Activated naive CD8-positive, alpha-beta T cell treated with anti-CD3 and anti-CD28 coated beads, Interleukin-2, amount 10 ng/mL, durations not matched to agents 7 days and 5 days (primary cell): Measurements from ENCODE around the gene BLTP3B. TPM values are rescaled to one million over a fixed set of nuclear protein-coding genes. Genes with fewer than 3 reads are reported as not detected.

ENCODE experiments used
- ATAC-seq: fragments of 150-1000 bp; cut with Tn5 transposase; one replicate; pipeline ENCODE4 v1.10.0; 2021; ENCODE audit warnings: low read depth, moderate library complexity
- POLR2A ChIA-PET: fragments of 350-600 bp; sonication (Branson Sonifier 250); formaldehyde crosslinking; loops from one replicate; lab custom pipeline; 2021; ENCODE audit warnings: antibody characterized with exemption; lab: Charles Lee
- DNase-seq: peaks from one replicate; pipeline ENCODE4 v3.0.0; 2021
- H3K27ac Mint-ChIP-seq: one replicate; pipeline ENCODE4 v1.8.0; 2022; ENCODE audit warnings: mild to moderate bottlenecking, mixed read lengths
- H3K27me3 Mint-ChIP-seq: one replicate; pipeline ENCODE4 v1.8.0; 2022; ENCODE audit warnings: mild to moderate bottlenecking, moderate library complexity, mixed read lengths
- H3K36me3 Mint-ChIP-seq: one replicate; pipeline ENCODE4 v1.8.0; 2021; ENCODE audit warnings: mild to moderate bottlenecking, mixed read lengths
- H3K4me1 Mint-ChIP-seq: one replicate; pipeline ENCODE4 v1.8.0; 2021; ENCODE audit warnings: mixed read lengths
- H3K4me3 Mint-ChIP-seq: one replicate; pipeline ENCODE4 v1.8.0; 2022; ENCODE audit warnings: mild to moderate bottlenecking, moderate library complexity, mixed read lengths
- H3K9me3 Mint-ChIP-seq: one replicate; pipeline ENCODE4 v1.8.0; 2021; ENCODE audit warnings: mixed read lengths
- total RNA-seq, 2 experiments: library from RNA; stranded (reverse); gene quantifications; one replicate each; pipeline ENCODE4 v1.2.3, GENCODE V29; 2021

The BLTP3B gene
- total RNA-seq, 2 experiments from 2014 or later = 23.2 to 24.7 TPM

DNA sequence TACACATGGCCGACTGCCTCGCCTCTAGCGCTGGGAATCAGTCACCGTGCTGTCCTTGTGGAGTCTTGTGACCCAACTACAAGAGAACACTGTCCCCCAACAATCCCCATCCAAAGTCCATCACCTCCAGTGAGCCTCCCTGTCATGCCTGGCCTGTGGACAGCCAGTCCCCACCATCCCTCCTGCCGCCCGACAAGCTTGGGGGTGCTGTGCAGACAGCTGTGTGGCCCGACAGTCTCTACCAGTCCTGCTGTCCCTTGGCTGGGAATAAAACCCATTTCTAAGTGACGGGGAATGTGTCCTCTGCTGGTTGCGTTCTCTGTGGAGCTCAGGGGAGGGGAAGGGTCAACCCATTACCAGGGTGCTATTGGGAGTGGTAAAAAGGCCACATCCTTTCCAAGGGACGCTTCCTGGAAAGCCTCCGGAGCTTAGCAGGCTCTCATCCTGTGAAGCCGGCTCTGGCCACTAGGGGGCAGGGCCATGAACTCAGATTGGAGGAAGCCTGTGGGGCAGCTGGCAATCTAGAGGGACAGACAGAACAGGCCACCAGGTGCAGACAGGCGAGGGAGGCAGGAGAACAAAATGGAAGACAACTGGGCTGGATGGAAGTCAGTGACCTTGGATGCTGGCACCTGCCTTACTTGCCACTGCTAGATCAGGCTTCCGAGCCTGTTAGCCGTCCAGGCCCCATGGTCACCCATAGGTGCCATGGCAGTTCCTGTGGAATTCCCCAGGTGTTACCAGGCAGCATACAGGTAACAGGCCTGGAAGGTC lies 12.0 kb upstream of the BLTP3B start:
- H3K9me3 Mint-ChIP-seq = no peaks in the 10 kb centered on the region
- H3K4me1 Mint-ChIP-seq = peaks cover 3% of the 10 kb centered on the region
- H3K36me3 Mint-ChIP-seq = no peaks in the 10 kb centered on the region
- peak overlapping the region; percentile 4 for H3K27ac Mint-ChIP-seq
- POLR2A ChIA-PET = no interaction called here
- DNase-seq = peak; percentile 81
- ATAC-seq = peak; percentile 73
- H3K27me3 Mint-ChIP-seq = no peaks in the 10 kb centered on the region
- H3K4me3 Mint-ChIP-seq = no peak overlapping the region

DNA sequence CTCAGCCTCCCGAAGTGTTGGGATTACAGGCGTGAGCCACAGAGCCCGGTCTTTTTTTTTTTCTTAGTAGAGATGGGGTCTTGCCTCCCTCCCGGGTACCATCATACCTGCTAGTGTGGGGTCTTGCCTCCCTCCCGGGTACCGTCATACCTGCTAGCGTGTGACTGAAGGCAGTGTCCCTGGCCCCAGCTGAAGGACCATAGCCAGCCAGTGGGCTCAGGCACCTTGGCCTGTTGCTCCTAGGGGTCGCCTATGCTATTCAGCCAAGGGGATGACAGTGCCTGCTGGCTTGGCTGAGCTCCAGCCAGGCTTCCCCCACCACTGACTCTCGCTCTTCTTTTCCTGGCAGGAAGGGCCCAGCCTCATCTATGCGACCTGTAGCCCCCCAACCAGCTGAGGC lies 10.5 kb upstream of the BLTP3B start:
- Mint-ChIP-seq H3K4me3 (no peak overlapping the region), H3K4me1 (peaks cover 3% of the 10 kb centered on the region), H3K9me3 (no peaks in the 10 kb centered on the region), H3K36me3 (no peaks in the 10 kb centered on the region), H3K27ac (no peak overlapping the region), H3K27me3 (no peaks in the 10 kb centered on the region)
- ATAC-seq (no peak), DNase-seq (no peak)
- POLR2A ChIA-PET = no interaction called here

DNA sequence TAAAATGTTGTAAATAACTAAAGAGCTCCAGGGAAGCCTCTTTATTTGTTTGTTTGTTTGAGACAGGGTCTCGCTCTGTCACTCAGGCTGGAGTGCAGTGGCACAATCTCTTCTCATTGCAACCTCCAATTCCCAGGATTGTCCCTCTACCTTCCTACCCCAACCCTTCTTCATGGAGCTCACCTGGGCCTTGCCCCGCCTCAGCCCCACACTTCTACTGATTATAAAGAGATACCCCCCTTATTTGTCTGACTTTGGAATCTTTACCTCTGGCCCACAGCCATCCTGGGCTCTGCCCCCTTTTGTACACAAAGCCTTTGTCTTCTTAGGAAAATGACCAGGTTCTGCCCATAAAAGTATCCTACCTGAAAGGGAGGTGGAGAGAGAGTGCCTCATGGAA lies 9.1 kb upstream of the BLTP3B start:
- Mint-ChIP-seq H3K27me3 (no peaks in the 10 kb centered on the region), H3K27ac (no peak overlapping the region), H3K36me3 (no peaks in the 10 kb centered on the region), H3K9me3 (no peaks in the 10 kb centered on the region), H3K4me3 (no peak overlapping the region), H3K4me1 (peaks cover 3% of the 10 kb centered on the region)
- POLR2A ChIA-PET = no interaction called here
- ATAC-seq (no peak), DNase-seq (no peak)

DNA sequence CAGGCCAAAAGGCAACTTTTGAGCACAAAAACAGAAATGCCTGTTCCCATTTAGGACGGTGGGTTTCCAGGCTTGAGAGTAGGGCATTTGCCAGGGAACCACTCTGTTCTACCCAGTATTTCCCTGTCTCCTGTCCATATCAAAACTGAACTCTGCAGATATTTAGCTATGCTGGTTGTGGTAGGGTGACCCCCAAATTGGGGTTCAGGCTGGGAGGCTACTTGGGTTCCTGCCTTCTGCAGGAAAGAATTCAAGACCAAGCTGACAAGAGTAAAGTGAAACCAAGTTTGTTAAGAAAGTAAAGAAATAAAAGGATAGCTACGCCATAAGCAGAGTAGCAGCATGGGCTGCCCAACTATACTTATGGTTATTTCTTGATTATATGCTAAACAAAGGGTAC lies 3.6 kb upstream of the BLTP3B start:
- DNase-seq = no peak
- H3K27ac Mint-ChIP-seq = no peak overlapping the region

DNA sequence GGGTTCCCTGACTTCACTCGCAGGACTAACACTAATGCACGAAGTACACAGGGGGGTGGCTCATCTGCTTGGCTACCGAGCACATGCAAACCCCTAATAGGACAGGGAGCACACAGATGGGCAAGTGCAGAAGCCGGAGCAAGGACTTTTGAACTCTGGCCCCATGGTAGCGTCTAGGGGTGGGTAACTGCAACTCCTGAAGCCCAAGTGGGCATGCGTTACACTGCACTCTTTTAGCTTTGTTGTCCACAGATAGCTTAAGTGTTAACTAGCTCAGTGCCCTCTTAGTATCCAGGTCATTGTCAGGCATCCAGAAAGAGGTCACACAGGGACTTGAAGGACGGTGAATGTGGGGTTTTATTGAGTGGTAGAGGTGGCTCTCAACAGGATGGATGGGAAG lies 3.0 kb upstream of the BLTP3B start:
- Mint-ChIP-seq H3K27me3 (no peaks in the 10 kb centered on the region), H3K9me3 (no peaks in the 10 kb centered on the region), H3K36me3 (no peaks in the 10 kb centered on the region), H3K27ac (no peak overlapping the region), H3K4me1 (peaks cover 12% of the 10 kb centered on the region), H3K4me3 (no peak overlapping the region)
- DNase-seq (no peak), ATAC-seq (no peak)
- POLR2A ChIA-PET = no interaction called here

More for the DNA sequence above, 3.6 kb upstream of the BLTP3B start:
- POLR2A ChIA-PET = no interaction called here
- Mint-ChIP-seq H3K27me3 (no peaks in the 10 kb centered on the region), H3K4me1 (peaks cover 10% of the 10 kb centered on the region), H3K36me3 (no peaks in the 10 kb centered on the region), H3K9me3 (no peaks in the 10 kb centered on the region), H3K4me3 (no peak overlapping the region)
- no peak for ATAC-seq

DNA sequence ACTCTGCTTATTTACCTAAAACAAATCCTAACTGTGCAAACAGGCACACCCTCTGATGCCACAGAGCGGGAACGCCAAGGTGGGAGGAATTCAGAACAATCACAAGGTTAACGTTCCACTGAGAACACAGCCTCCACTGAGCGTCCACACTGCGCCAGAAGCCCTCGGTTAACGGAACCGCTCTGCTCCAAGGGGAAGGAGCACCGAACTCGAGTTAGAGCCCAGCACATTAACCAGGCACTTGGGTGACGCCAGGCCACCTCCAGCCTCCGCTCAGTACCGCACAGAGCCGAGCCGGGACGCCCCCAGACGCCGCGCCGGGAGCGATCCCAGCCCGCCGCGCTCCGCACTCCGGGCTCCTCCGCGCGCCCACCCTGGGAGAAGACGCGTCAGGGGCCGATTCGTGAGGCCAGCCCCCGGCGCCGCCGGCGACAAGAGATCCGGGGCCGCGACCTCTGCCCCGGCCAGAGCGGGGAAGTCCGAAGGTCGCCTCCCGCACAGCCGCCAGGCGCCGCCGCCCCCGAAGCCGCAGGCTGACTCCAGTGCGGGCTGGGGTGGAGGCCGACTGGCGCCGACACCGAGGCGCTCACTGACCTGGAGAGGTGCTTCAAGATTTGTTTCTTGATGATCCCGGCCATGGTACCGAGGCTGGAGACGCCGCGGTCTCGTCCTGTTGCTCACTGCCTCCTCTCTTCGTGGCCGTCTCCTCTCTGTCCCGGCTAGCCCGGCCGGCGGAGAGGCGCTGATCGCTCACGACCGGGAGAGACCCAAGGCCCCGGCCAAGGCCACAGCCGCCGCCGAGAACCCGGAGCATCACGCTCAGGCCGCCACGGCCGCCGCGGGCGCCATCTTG lies 450 bp downstream of the BLTP3B start:
- H3K4me3 Mint-ChIP-seq = peak overlapping the region; percentile 87
- peaks cover 29% of the 10 kb centered on the region for H3K4me1 Mint-ChIP-seq
- POLR2A ChIA-PET = no interaction called here
- H3K27ac Mint-ChIP-seq = peak overlapping the region; percentile 97
- H3K36me3 Mint-ChIP-seq = no peaks in the 10 kb centered on the region
- no peaks in the 10 kb centered on the region for H3K27me3 Mint-ChIP-seq
- ATAC-seq (peak; percentile 63), DNase-seq (peak; percentile 72)
- H3K9me3 Mint-ChIP-seq = no peaks in the 10 kb centered on the region

DNA sequence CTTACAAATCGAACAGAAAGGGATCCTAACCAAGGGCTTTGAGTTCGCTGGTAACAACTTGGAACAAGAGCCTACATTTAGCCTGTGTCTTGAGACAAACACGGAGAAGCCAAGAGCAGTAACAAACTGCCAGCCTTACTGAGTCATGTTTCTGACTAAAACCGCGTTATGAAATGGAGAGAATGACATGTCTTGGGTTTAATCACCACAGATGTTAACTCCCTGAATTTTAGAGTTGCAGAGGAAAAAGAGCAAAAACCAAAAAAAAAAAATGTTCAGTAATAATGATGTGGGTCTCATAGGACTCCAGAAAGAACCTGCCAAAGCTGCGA lies 1.0 kb downstream of the BLTP3B start:
- Mint-ChIP-seq H3K4me1 (peaks cover 31% of the 10 kb centered on the region), H3K4me3 (peak overlapping the region; percentile 87), H3K36me3 (peaks cover 2% of the 10 kb centered on the region), H3K27ac (peak overlapping the region; percentile 90), H3K9me3 (no peaks in the 10 kb centered on the region), H3K27me3 (no peaks in the 10 kb centered on the region)
- no peak for DNase-seq
- POLR2A ChIA-PET = no interaction called here
- peak; percentile 30 for ATAC-seq

DNA sequence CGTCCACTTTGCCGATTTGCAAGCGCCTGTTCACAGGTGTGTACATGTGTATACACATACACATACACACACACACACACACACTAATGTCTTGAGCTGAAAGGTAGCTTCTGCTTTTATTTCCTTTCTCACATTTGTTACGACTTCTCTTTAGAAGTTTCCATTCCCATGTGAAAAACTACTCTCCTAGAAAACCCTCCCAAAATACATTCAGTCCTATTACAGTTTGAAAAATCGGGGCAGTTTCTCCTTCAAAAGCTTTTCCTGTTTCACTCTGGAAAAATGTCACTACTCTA lies 3.9 kb downstream of the BLTP3B start:
- H3K9me3 Mint-ChIP-seq = peaks cover 2% of the 10 kb centered on the region
- POLR2A ChIA-PET = interaction anchor here (1.1 to 1.4 kb wide), 2 partner anchors 62 to 129 kb away, joined by 3 to 7 read pairs; partner anchors contain the start of genes ACTR6, DEPDC4 and SCYL2
- DNase-seq = no peak
- no peaks in the 10 kb centered on the region for H3K27me3 Mint-ChIP-seq
- H3K27ac Mint-ChIP-seq = no peak overlapping the region
- peaks cover 7% of the 10 kb centered on the region for H3K36me3 Mint-ChIP-seq
- no peak overlapping the region for H3K4me3 Mint-ChIP-seq
- H3K4me1 Mint-ChIP-seq = peaks cover 36% of the 10 kb centered on the region
- no peak for ATAC-seq

DNA sequence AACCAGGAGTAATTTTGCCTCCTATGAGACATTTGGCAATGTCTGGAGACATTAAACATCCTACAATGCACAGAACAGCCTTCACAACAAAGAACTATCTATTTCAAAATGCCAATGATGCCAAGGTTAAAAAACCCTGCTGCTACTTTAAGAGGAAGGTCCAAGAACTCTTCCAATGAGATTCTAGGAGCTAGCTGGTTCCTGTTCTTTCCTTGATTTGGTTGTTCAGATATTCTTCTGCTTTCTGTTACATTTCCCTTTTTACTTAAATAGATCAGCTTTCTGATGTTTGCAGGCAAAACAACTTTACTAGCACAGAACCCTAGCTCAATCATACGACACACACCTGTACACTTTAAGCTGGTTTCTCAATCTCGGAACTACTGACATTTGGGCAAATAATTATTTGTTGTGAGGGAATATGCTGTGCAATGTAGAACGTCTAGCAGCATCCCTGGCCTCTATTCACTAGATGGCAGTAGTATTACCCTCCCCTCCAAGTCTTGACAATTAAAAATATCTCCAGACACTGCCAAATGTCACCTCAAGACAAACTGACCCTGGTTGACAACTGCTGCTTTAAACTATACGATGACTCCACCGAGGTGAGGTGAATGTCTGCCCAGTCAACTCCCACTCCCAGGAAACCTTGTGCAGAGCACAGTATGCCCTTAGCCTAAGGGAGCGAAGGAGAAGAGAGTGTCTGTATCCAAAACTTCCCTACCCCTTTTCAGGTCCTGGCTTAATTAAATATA lies 4.4 kb downstream of the BLTP3B start:
- Mint-ChIP-seq H3K27ac (no peak overlapping the region), H3K27me3 (no peaks in the 10 kb centered on the region), H3K36me3 (peaks cover 7% of the 10 kb centered on the region), H3K9me3 (peaks cover 2% of the 10 kb centered on the region), H3K4me1 (peaks cover 36% of the 10 kb centered on the region), H3K4me3 (no peak overlapping the region)
- DNase-seq (no peak), ATAC-seq (no peak)
- POLR2A ChIA-PET = interaction anchor here (1.4 kb wide), 1 partner anchor 129 kb away, joined by 3 read pairs; the partner anchor contains the start of genes DEPDC4 and SCYL2

DNA sequence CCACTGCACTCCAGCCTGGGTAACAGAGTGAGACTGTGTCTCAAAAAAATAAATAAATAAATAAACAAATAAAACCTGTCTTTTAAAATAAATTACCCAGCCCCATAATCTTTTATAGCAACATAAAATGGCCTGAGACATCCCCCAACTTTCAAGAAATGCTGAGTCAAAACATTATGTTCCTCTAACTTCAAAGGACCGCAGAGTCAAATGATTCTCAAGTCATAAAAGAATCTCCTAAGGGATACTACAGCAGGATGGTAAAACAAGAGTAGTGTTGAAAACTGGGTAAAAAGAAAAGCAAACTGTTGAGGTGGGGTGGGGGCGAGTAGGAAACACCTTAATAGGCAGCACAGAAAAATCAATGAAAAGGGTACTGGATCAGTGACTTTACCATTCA lies 9.5 kb downstream of the BLTP3B start:
- no peak for ATAC-seq
- Mint-ChIP-seq H3K36me3 (peaks cover 11% of the 10 kb centered on the region), H3K27ac (no peak overlapping the region), H3K9me3 (peaks cover 2% of the 10 kb centered on the region), H3K27me3 (no peaks in the 10 kb centered on the region), H3K4me1 (peaks cover 13% of the 10 kb centered on the region), H3K4me3 (no peak overlapping the region)
- DNase-seq = no peak
- POLR2A ChIA-PET = no interaction called here

DNA sequence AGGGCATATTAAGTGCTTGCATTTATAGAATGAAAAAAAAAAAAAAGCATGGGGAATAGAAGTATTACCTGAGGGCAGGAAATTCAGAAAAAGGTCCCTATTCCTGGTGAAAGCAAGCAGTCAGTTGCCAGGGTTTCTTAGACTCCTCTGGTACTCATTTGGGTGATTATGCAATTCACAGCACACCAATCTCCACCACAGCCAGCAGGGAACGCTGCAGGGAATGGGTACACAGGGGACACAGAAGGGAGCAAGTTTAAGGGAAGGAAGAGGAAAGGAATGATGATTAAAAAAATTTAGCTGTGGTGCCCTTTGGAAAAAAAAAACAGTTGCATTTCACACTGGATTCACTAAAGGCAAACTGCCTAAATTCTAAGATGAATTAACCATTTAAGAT lies 14.2 kb downstream of the BLTP3B start:
- no peaks in the 10 kb centered on the region for H3K9me3 Mint-ChIP-seq
- no peak overlapping the region for H3K27ac Mint-ChIP-seq
- ATAC-seq = no peak
- no peak for DNase-seq
- no peaks in the 10 kb centered on the region for H3K27me3 Mint-ChIP-seq
- no peak overlapping the region for H3K4me3 Mint-ChIP-seq
- peaks cover 4% of the 10 kb centered on the region for H3K36me3 Mint-ChIP-seq
- POLR2A ChIA-PET = no interaction called here
- H3K4me1 Mint-ChIP-seq = peaks cover 12% of the 10 kb centered on the region

DNA sequence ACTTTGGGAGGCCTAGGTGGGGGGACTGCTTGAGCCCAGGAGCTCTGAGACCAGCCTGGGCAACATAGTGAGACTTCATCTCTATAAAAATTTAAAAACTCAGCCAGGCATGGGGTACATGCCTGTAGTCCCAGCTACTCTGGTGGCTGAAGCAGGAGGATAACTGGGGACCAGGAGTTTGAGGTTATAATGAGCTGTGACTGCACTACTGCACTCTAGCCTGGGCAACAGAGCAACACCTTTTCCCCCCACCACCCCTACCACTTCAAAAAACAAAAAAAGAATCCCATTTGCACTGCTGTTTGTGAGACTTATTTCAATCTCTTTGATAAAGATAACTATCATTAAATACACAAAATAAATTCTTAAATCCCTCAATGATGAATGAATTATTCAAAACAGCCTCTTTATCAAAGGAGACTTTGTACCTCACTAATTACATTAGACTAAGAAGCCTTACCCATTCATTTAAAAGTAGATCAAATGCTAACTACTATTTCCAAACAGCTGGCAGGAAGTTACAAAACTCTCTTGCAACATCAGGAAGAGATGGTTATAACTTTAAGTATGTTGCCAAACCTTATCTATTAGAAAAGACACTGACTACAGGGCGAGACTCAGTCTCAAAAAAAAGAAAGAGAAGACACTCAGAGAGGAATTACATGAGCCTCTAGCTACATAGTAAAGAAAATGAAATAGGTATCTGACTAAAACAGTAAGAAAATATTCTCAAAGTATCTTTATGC lies 14.7 kb downstream of the BLTP3B start:
- POLR2A ChIA-PET = no interaction called here
- ATAC-seq (no peak), DNase-seq (no peak)
- no peak overlapping the region for H3K4me3 Mint-ChIP-seq
- H3K36me3 Mint-ChIP-seq = peaks cover 4% of the 10 kb centered on the region
- peak overlapping the region; percentile 3 for H3K27ac Mint-ChIP-seq
- H3K4me1 Mint-ChIP-seq = peaks cover 10% of the 10 kb centered on the region
- H3K9me3 Mint-ChIP-seq = no peaks in the 10 kb centered on the region
- no peaks in the 10 kb centered on the region for H3K27me3 Mint-ChIP-seq
